HG03439 (cell line): ENCODE measurements around the gene SEC63.
"Not testable (repeated sequence)": the region's sequence is repeated elsewhere in the genome, so short reads cannot be mapped to it uniquely, and the experiment has no call there.

ENCODE experiments used
- ATAC-seq: cut with Tn5 transposase; IDR thresholded peaks from one replicate; pipeline ENCODE4 v1.9.1; 2021; ENCODE audit warnings: mild to moderate bottlenecking, moderate library complexity; ENCODE audit not compliant: unreplicated experiment

SEC63 gene, protein sequence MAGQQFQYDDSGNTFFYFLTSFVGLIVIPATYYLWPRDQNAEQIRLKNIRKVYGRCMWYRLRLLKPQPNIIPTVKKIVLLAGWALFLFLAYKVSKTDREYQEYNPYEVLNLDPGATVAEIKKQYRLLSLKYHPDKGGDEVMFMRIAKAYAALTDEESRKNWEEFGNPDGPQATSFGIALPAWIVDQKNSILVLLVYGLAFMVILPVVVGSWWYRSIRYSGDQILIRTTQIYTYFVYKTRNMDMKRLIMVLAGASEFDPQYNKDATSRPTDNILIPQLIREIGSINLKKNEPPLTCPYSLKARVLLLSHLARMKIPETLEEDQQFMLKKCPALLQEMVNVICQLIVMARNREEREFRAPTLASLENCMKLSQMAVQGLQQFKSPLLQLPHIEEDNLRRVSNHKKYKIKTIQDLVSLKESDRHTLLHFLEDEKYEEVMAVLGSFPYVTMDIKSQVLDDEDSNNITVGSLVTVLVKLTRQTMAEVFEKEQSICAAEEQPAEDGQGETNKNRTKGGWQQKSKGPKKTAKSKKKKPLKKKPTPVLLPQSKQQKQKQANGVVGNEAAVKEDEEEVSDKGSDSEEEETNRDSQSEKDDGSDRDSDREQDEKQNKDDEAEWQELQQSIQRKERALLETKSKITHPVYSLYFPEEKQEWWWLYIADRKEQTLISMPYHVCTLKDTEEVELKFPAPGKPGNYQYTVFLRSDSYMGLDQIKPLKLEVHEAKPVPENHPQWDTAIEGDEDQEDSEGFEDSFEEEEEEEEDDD

DNA sequence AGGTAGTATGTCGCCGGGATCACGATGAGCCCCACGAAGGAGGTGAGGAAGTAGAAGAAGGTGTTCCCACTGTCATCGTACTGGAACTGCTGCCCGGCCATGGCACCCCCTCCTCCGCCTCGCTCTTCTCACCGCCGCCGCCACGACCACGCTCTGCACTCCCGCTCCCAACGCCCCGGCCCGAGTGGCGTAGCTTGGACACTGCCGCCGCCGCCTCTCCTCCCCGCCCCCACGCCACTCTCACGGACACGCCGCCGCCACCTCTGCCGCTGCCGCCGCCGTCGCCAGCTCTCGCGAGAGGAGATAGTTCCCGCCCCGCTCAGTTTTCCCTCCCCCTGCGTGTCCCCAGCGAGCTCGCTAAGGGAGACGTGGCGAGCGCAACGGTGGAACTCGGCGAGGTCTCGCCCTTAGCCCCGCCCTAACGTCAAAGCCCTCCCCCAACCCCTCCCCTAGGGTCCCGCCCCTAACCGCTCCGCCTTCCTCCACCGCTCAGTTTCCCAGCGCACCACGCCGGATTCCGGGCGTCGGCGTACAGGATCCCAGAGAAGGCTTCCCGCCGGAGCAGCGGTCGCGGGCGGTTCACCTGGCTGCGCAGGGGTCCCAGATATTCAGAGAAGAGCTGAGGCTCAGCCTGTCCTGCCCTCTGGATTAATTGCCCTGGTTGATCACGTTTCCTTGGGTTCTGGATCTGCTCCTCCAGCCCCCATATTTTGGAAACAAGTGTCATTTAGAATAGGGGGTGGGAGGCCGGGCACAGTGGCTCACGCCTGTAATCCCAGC is at the start of gene SEC63:
SEC63 (minus strand) TSS at position 300 of the 780 bp plus-strand sequence; CDS start at position 101, 199 bp downstream.
- ATAC-seq = peak; percentile 92

DNA sequence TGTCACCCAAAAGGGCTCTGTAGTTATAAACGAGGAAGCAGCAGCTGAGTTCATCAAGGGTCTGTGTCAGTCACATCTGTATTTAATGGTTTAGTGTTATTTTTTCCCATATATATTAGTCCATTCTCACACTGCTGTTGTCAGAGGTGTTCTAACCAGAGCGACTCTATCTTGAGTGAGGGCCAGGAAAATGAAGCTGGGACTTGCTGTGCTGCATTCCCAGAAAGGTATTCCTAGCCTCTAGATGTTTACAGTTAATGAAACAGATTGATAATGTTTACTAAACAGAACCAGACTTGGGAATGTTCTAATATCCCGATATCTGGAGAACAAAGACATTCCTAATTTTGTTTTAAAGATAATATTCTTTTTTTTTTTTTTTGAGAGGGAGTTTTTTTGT is 48.0 kb upstream of the SEC63 start:
- ATAC-seq = no peak

DNA sequence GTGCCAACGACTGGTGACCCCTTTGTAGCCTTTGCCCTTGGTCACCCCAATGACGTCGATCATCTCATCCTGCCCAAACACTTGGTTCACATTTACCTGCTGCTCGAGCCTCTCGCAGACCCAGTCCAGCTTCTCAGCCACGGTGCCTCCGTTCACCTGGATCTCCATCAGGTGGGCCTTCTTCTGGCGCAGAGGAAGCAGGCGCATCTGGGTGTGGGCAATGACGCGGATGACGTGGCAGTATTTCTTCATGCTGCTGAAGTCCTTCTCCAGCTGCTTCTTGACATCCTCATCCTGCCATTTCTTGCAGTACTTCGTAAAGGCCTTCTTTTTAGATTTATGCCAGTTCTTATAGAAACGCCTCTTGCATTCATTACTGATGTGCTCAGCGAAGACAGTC is 46.9 kb upstream of the SEC63 start:
- no peak for ATAC-seq

DNA sequence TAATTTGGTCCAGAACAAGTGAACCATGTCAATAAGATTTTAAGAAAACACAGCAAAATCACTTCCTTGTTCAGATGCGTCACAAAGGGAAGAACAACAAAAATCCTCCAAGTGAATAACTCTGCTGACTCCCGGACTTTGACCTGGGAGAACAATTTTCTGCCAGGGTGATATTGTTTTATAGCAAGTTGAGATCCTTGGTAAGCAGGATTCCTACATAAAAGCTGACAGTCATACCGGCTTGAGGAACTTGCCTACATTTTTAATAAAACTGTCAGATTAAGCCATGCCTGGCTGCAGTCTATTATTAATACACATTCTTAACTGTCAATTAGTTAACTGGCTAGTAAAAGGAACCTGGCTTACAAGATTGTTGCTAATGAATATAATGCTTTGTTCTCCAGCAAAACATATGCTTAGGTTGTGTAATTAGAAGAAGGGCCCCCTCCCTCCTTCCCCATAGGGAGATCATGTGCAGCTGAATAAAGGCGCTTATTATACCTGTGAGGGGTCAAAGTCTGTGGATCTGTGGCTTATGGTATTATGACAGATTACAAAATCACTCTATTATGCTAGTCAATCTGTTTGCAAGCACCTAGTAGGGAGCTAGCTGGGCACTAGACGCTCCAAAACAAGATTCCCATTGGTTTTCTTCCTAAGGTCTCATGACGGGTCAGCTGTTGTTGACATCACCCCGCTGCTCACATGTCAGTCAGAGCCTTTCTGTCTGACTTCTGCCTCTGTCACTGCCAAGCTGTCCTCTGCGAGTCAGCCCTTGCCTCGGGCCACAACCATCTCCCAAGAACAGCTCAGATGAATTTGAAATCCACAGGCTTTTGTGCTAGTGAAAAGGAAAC is 44.6 kb upstream of the SEC63 start:
- ATAC-seq = no peak

DNA sequence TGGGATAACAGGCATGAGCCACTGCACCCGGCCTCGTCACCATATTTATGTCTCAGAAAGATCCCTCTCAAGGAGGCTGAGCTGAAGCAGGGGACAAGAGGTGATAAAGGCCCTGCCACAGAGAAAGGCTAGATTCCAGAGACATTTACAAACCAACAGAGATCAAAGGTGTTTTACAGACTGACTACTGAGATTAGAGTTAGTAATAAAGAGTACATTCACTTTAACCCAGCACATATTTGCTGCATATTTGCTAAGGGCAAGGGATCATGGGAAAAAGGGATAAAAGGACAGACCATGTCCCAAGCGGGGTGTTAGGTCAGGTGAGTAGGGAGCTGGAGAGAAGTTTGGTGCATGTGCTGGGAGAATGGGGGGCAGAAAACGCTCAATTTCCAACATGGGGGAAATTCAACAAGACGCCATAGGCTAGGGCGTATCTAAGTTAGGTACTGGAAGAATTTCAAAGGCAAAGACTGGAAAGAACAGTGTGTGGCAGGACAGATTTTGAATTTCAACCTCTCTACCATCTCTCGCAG is 43.8 kb upstream of the SEC63 start:
- ATAC-seq = no peak

DNA sequence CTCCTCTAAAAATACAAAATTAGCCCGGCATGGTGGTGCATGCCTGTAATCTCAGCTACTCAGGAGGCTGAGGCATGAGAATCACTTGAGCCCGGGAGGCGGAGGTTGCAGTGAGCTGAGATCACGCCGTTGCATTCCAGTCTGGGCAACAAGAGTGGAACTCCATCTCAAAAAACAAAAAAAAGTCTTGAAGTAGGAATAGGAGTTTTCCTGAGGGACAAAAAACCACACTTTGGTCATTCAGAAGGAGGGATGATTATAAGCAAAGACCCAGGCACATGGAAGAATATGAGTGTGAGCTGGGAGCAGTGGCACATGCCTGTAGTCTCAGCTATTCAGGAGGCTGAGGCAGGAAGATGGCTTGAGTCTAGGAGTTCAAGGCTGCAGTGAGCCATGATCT is 42.3 kb upstream of the SEC63 start:
- ATAC-seq = not testable (repeated sequence)

DNA sequence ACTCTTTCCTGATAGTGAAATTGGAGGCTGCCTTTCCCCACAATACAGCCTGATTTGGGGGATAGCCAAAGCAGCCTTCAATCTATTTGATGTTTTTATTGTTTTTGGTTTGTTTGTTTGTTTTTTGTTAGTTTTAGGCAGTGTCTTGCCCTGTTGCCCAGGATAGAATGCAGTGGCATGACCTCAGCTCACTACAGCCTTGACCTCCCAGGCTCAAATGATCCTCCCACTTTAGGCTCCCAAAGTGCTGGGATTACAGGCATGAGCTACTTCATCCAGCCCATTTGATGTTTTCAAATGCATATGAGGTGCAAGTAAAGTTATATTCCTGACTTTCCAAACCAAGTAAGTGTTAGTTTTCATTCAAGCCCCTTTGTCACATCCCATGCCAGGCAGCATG is 41.3 kb upstream of the SEC63 start:
- ATAC-seq = no peak

DNA sequence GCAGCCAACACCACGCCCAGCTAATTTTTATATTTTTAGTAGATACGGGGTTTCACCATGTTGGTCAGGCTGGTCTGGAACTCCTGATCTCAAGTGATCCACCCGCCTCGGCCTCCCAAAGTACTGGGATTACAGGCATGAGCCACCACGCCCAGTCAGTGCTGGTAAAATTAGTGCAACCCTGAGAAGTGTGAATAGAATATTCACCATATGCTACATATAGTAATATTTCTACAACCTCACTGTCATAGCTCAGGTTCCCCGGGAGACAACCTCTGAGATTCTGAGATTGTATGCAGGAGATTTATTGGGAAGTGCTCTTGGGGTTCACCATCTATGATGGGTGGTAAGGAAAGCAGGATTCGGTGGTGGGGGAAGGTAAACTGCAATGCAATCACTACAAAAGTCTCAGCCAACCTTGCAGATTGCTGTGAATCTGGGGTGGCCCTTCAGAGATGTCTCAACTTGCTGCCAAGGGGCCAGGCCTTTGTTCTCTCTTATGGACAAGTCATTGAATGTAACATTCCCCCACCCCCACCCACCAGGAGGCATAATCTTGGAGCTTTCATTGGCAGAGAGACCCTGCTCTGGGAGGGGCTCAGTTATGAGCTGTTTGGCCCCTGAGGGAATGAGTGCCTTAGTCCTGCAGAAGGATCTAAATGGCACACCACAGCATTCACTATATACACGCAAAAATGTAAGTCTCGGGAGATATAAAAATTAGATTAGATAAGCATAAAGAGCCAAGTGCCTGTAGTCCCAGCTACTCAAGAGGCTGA is 34.0 kb upstream of the SEC63 start:
- no peak for ATAC-seq

DNA sequence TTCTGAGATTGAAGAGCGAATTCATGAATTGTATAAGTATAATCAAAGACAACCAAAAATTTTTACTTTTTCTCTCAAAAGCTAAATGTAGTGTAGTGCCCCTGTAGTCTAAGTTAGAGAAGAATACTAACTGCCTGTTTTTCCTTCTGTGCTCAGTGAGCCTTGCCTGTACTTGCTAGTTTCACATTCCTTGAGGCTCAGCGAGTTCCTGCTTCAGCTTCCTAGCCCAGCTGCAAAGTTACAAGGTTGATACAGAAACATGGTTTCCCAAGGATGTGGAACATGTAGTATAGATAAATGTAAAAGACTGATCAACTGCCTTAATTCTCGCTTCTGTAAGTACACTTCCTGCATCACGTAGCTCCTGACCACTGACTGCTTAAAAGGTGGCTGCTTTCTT is 33.1 kb upstream of the SEC63 start:
- no peak for ATAC-seq

DNA sequence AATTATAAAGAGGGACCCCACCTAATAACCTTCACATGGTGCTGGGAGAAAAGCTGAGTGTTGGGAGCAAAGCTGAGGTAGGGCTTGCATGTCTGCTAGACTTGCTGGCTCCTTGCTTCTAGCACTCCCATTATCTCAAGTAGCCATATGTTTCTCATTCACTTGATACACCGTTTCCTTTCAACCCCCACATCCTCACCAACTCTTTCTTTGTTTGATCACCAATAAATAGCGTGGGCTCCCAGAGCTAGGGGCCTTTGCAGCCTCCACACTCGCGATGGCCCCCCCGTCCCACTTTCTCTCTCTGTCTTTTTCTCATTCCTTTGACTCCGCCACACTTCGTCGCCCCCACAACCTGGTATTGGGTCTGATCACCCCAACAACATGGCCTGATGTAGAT is 32.6 kb upstream of the SEC63 start:
- ATAC-seq = not testable (repeated sequence)

DNA sequence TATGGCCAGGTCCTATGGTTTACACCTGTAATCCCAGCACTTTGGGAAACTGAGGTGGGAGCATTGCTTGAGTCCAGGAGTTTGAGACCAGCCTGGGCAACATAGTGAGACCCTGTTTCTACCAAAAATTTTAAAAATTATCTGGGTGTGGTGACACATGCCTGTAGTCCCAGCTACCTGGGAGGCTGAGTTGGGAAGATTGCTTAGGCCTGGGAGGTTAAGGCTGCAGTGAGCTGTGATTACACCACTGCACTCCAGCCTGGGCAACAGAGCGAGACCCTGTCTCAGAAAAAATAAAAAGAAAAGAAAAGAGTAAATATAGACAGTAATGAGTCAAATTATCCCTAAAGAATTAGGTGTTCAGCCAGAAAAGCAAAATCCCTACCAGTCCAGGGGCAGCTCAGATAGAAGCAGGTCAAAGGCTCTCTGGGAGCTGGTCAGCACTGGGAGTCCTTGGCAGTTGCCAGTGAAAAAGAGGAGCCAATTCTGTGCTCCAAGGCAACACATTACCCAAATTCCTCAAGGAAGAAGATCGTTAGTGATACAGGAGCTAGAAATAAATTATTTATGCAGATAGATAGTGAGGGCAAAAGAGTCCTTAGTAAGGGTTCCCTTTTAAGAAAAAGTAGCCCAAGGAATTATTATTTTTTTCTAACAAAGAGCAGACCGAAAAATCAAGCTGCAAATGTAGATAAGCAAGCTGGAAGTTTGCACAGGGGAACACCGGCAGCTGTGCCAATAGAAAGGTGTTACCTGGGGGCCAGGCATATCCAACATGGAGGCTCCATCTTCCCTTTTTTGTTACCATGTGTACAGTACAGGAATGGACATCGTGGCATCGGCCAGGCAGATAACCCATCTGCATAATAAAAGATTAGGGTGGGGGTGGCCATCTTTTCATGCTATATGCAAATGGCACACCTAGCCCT is 31.4 kb upstream of the SEC63 start:
- ATAC-seq = no peak

DNA sequence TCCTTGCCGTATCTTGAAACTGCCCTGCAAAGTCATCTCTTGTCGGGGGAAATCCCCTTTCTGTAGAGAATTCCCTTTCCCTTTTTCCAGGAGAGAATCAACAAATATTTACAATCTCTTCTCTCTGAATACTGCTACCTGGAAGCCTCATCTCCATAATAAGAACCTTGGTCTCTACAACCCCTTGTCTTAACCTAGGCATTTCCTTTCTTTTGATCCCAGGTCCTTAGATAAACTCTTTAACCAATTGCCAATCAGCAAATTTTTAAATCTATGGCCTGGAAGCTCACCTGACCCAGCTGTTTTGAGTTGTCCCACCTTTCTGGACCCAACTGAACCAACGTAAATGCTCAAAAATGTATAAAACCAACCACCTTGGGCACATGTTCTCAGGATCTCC is 30.6 kb upstream of the SEC63 start:
- ATAC-seq = no peak

DNA sequence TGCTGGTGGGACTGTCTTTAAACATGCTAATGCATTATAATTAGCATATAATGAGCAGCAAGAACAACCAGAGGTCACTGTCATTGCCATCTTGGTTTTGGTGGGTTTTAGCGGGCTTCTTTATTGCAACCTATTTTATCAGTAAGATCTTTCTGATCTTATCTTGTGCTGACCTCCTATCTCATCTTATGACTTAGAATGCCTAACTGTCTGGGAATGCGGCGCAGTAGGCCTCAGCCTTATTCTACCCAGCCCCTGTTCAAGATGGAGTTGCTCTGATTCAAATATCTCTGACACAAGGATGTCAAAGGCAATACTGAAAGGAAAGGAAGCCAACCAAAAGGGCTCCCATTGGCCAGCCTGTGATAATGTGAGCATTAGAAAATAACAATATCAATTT is 29.8 kb upstream of the SEC63 start:
- no peak for ATAC-seq

DNA sequence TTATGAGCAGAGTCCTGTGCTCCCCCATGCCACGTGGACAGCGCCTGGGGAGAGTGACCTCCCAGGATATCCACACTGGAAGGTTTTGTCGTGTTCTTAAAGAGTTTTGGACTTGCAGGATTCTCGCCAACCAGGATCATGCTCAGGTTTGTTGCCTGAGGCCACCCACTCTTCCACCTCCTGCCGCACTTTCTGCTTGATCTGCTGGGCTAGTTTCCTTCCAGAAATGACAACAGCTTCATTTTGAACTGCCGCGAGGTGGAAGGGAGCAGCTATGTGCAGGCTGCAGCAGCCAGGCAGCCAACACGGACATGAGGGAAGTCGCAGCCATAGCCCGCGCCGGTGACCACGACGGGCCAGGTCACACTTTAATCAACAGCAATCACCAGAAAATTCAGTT is 27.7 kb upstream of the SEC63 start:
- no peak for ATAC-seq

DNA sequence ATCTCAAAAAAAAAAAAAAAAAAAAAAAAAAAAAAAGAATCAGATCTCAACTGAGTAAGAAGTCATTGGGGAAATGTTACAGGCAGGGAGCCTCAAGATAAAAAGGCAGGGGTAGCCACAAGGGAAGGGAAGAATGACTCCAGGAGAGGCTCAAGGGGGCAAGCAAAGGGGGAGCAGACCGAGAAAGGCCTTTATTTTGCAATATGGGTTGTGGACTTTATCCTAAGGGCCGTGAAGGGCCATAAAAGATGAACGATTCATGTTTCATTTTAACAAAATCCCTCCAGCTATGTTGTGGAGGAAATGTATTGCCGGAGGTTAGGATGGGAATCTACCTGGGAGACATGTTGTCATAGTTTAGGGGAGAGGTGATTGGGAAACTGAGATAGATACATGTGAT is 25.8 kb upstream of the SEC63 start:
- ATAC-seq = no peak

DNA sequence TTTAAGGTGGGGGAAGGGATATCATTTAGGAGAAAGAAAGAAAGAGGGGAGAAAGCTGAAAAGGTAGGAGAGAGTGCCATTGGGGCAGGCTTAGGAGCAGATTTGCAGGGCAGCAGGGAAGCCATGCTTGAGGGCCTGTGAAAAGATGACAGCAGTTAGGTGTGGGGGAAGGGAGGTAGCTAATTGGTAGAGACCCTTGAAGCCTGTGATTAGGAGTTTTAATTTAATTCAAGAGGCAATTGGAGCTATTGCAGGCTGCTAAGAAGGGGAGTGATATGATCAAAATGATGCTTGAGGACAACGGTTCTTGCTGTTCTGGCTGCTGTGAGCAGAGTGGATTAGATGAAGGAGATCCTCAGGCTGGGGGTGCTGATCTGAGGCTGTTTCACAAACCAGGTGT is 24.5 kb upstream of the SEC63 start:
- ATAC-seq = no peak

DNA sequence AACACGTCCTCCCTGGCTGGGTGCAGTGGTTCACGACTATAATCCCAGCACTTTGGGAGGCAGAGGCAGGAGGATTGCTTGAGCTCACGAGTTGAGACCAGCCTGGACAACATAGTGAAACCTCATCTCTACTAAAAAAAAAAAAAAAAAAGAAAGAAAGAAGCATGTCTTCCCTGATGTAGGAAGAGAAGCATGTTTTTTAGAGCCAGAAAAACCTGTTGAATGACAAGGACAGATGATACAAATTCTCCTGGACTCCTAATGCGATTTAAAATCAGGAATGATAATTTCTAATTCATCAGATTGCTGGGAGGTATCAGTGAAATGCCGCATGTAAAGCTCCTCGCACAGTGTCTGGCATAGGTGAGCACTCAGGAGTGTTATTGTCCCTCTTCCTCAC is 23.7 kb upstream of the SEC63 start:
- no peak for ATAC-seq

DNA sequence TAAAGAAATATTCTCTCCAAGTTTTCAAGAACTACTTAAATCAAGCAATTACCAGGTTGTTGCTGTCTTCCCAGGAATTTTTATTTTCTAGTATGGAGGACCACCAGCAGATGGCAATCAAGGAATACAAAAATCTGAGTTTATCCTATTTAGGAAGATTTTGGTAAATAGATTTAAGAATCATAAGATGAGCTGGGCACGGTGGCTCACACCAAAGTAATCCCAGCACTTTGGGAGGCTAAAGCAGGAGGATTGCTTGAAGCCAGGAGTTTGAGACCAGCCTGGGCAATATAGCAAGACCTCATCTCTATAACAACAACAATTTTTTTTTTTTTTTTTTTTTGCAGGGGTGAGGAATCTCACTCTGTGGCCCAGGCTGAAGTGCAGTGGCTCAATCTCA is 19.3 kb upstream of the SEC63 start:
- ATAC-seq = no peak
